HEK293T (cell line): ENCODE measurements around the gene CR1.

Experiments used
- ARNT ChIP-seq: fragments of 450-650 bp; IDR thresholded peaks from 2 replicates; pipeline ENCODE4 v1.6.1; 2017; ENCODE audit warnings: mild to moderate bottlenecking
- ELF4 ChIP-seq: fragments of 450-650 bp; IDR thresholded peaks from 2 replicates; pipeline ENCODE4 v1.6.1; 2017; ENCODE audit warnings: antibody characterized with exemption
- FOXA1 ChIP-seq: fragments of 450-650 bp; IDR thresholded peaks from 2 replicates; pipeline ENCODE4 v1.6.1; 2016; ENCODE audit warnings: mild to moderate bottlenecking
- FOXK2 ChIP-seq: fragments of 450-650 bp; IDR thresholded peaks from 2 replicates; pipeline ENCODE4 v1.6.1; 2016; ENCODE audit warnings: mild to moderate bottlenecking
- FOXM1 ChIP-seq: fragments of 450-650 bp; IDR thresholded peaks from 2 replicates; pipeline ENCODE4 v1.6.1; 2017; ENCODE audit warnings: mild to moderate bottlenecking, borderline replicate concordance
- SUZ12 ChIP-seq: fragments of 450-650 bp; IDR thresholded peaks from 2 replicates; pipeline ENCODE4 v1.6.1; 2016; ENCODE audit warnings: mild to moderate bottlenecking
- ZNF384 ChIP-seq: fragments of 450-650 bp; IDR thresholded peaks from 2 replicates; pipeline ENCODE4 v1.6.1; 2016
- TF ChIP-seq, protein P1 (sequence below): fragments of 450-650 bp; IDR thresholded peaks from 2 replicates; pipeline ENCODE4 v1.6.1; 2016

DNA sequence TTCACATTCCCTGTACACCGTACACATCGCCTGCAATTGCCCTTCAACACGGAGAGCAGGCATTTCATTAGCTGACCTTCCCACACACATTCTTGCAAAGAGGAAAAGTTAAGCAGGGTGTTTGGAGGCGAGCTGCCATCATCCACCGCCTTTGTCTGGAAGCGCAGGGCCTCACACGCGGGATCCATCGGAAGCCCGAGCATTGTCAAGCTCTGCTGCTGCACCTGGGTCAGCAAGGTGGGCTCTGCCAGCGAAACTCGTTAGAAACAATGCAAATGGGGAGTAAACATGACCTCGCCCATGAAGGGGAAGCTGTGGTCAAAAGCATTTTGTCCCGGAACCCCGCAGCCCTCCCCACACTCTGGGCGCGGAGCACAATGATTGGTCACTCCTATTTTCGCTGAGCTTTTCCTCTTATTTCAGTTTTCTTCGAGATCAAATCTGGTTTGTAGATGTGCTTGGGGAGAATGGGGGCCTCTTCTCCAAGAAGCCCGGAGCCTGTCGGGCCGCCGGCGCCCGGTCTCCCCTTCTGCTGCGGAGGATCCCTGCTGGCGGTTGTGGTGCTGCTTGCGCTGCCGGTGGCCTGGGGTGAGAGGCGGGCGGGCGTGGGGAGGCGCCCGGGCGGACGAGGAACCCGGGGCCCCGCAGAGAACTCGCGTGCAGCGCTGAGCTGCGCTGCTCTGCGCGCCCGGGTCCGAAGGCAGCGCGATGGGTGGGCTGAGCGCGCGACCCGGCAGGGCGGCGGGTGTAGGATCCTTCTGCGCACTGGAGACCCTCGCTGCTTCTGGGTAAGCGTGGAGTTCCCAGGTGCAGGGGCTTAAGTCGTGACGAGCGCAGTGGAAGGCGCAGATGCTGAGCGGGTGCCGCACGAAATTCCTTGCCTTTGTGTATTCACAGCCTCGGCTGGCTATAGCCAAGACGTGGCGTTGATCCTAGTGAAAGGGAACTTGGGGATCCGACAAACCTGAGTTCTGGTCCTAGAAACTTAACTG lies at the start of gene CR1:
- TF ChIP-seq FOXM1 (no peak), ZNF384 (no peak), SUZ12 (no peak), FOXA1 (no peak), ELF4 (no peak), FOXK2 (no peak), ARNT (no peak)
- TF ChIP-seq, protein P1, sequence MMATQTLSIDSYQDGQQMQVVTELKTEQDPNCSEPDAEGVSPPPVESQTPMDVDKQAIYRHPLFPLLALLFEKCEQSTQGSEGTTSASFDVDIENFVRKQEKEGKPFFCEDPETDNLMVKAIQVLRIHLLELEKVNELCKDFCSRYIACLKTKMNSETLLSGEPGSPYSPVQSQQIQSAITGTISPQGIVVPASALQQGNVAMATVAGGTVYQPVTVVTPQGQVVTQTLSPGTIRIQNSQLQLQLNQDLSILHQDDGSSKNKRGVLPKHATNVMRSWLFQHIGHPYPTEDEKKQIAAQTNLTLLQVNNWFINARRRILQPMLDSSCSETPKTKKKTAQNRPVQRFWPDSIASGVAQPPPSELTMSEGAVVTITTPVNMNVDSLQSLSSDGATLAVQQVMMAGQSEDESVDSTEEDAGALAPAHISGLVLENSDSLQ = no peak
